ENCODE data around the gene NBEAL2. TPM values are rescaled to one million over a fixed set of nuclear protein-coding genes. Genes with fewer than 3 reads are reported as not detected.

The NBEAL2 gene
- total RNA-seq, 1 donor from 2014 or later, result 202 TPM

GRCh38 chr3:46947546-46947901 lies 31.9 kb upstream of the NBEAL2 start:
- no peak for DNase-seq (ENCODE audit: low spot score)
- Mint-ChIP-seq H3K4me3 (ENCODE audit: unreplicated experiment) (peak overlapping the region; percentile 75), H3K27me3 (ENCODE audit: unreplicated experiment) (no peaks in the 10 kb centered on the region), H3K9me3 (ENCODE audit: unreplicated experiment) (no peaks in the 10 kb centered on the region), H3K36me3 (ENCODE audit: low read depth, unreplicated experiment) (peaks cover 33% of the 10 kb centered on the region), H3K27ac (ENCODE audit: unreplicated experiment) (no peak overlapping the region), H3K4me1 (ENCODE audit: unreplicated experiment) (peaks cover 81% of the 10 kb centered on the region)
- TF ChIP-seq, protein P1, sequence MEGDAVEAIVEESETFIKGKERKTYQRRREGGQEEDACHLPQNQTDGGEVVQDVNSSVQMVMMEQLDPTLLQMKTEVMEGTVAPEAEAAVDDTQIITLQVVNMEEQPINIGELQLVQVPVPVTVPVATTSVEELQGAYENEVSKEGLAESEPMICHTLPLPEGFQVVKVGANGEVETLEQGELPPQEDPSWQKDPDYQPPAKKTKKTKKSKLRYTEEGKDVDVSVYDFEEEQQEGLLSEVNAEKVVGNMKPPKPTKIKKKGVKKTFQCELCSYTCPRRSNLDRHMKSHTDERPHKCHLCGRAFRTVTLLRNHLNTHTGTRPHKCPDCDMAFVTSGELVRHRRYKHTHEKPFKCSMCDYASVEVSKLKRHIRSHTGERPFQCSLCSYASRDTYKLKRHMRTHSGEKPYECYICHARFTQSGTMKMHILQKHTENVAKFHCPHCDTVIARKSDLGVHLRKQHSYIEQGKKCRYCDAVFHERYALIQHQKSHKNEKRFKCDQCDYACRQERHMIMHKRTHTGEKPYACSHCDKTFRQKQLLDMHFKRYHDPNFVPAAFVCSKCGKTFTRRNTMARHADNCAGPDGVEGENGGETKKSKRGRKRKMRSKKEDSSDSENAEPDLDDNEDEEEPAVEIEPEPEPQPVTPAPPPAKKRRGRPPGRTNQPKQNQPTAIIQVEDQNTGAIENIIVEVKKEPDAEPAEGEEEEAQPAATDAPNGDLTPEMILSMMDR (IDR thresholded peaks at IDR 0.05; ENCODE audit: unreplicated experiment), result no peak

- H3K4me1 Mint-ChIP-seq (ENCODE audit: unreplicated experiment), result peaks cover 79% of the 10 kb centered on the region
- peak overlapping the region; percentile 75 for H3K4me3 Mint-ChIP-seq (ENCODE audit: unreplicated experiment)
- peaks cover 30% of the 10 kb centered on the region for H3K36me3 Mint-ChIP-seq (ENCODE audit: low read depth, unreplicated experiment)
- H3K27ac Mint-ChIP-seq (ENCODE audit: unreplicated experiment), result peak overlapping the region; percentile 24
- TF ChIP-seq, protein P1 (IDR thresholded peaks at IDR 0.05; ENCODE audit: unreplicated experiment), result no peak
- DNase-seq (ENCODE audit: low spot score), result no peak
- no peaks in the 10 kb centered on the region for H3K27me3 Mint-ChIP-seq (ENCODE audit: unreplicated experiment)
- H3K9me3 Mint-ChIP-seq (ENCODE audit: unreplicated experiment), result no peaks in the 10 kb centered on the region
Observed at GRCh38 chr3:46947981-46948791, 31.3 kb upstream of the NBEAL2 start.

DNA sequence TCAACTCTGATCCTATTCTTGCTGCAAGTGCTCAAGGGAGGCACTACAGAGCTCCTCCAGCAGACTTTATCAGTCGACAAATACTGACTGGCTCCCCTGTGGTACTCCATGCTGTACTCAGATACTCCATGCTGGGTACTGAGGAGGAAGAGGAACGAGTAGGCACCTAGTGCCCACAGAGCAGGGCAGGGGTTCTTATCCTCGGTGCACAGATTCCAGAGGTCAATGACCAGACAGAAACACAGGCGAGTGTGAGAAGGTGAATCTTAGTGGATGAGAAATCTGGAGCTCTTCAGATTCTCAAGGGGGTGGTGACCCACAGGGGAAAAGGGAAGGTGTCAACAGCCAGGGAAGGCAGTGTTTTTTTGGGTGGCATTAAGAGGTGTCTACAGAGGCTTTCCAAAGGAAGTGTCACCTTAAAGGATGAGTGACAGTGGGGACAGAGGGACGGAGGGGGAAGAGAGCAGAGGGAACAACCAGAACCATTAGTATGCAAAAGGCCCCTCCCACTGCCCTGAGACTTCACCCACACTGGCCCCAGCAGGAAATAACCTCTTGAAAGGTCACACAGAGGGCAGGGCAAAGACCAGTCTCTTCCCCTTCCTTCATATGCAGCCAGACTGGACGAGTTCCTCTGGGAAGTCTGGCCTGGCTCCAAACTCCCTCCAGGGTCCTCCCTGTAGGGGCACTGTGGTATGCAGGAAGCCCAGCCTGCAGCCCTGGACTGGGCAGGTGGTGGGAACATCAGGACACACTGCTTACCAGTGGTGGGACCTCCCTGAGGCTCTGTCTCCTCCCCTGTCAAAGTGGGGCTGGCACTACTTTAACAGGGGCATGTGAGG lies 30.4 kb upstream of the NBEAL2 start:
- Mint-ChIP-seq H3K4me3 (ENCODE audit: unreplicated experiment) (no peak overlapping the region), H3K4me1 (ENCODE audit: unreplicated experiment) (peaks cover 78% of the 10 kb centered on the region), H3K27me3 (ENCODE audit: unreplicated experiment) (peaks cover under 1% of the 10 kb centered on the region), H3K36me3 (ENCODE audit: low read depth, unreplicated experiment) (peaks cover 30% of the 10 kb centered on the region), H3K27ac (ENCODE audit: unreplicated experiment) (peak overlapping the region; percentile 40), H3K9me3 (ENCODE audit: unreplicated experiment) (no peaks in the 10 kb centered on the region)
- TF ChIP-seq, protein P1 (IDR thresholded peaks at IDR 0.05; ENCODE audit: unreplicated experiment), result no peak
- DNase-seq (ENCODE audit: low spot score), result peak; percentile 38

DNA sequence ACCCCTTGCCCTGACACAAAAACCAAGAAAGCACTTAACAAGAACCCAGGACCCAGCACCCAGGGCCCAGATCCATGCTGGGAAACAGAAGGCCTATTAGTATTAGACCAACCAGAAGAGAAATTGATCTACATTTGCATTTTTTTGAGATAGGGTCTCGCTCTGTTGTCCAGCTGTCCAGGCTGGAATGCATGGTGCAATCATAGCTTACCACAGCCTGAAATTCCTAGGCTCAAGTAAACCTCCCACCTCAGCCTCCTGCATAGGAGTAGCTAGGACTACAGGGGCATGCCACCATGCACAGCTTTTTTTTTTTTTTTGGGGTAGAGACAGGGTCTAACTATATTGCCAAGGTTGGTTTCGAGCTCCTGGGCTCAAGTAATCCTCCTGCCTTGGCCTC lies 29.3 kb upstream of the NBEAL2 start:
- Mint-ChIP-seq H3K27me3 (ENCODE audit: unreplicated experiment) (peaks cover 3% of the 10 kb centered on the region), H3K4me3 (ENCODE audit: unreplicated experiment) (no peak overlapping the region)
- TF ChIP-seq, protein P1 (IDR thresholded peaks at IDR 0.05; ENCODE audit: unreplicated experiment), result no peak

More for the DNA sequence above, 29.3 kb upstream of the NBEAL2 start:
- peaks cover 32% of the 10 kb centered on the region for H3K36me3 Mint-ChIP-seq (ENCODE audit: low read depth, unreplicated experiment)
- no peaks in the 10 kb centered on the region for H3K9me3 Mint-ChIP-seq (ENCODE audit: unreplicated experiment)
- DNase-seq (ENCODE audit: low spot score), result no peak
- no peak overlapping the region for H3K27ac Mint-ChIP-seq (ENCODE audit: unreplicated experiment)
- H3K4me1 Mint-ChIP-seq (ENCODE audit: unreplicated experiment), result peaks cover 71% of the 10 kb centered on the region
